Spleen (tissue), 11 donors: ENCODE measurements around the gene CHAD. TPM values are rescaled to one million over a fixed set of nuclear protein-coding genes. Genes with fewer than 3 reads are reported as not detected.

Source experiments
- DNase-seq: peaks from one replicate; pipeline ENCODE4 v3.0.0-alpha.2; 2020
- H3K27ac ChIP-seq, 8 donors: fragments of 200-600 bp; sonication (generic) in 7 of 8; 1 replicate in 4 of 8; 2 replicates in 4 of 8; pipeline versions ENCODE4 v1.5.0 to v1.8.0; 2016 to 2021; ENCODE audit warnings: inconsistent platforms in 4 of 8, mild to moderate bottlenecking in 4 of 8, moderate library complexity in 1 of 8
- H3K27me3 ChIP-seq, 7 donors: fragments of 200-600 bp; sonication (generic) in 6 of 7; replicated peaks in 1 of 7; 1 replicate in 4 of 7; 2 replicates in 3 of 7; pipeline versions ENCODE4 v1.5.0 to v1.8.0; 2016 to 2021; ENCODE audit warnings: inconsistent platforms in 3 of 7, mild to moderate bottlenecking in 1 of 7
- H3K36me3 ChIP-seq, 6 donors: fragments of 200-600 bp; sonication (generic) in 5 of 6; 1 replicate in 4 of 6; 2 replicates in 2 of 6; pipeline versions ENCODE4 v1.5.0 to v1.8.0; 2016 to 2021; ENCODE audit warnings: inconsistent platforms in 2 of 6
- H3K4me1 ChIP-seq, 6 donors: fragments of 200-600 bp; sonication (generic) in 5 of 6; 1 replicate in 3 of 6; 2 replicates in 3 of 6; pipeline versions ENCODE4 v1.5.0 to v1.8.0; 2016 to 2021; ENCODE audit warnings: inconsistent platforms in 3 of 6
- H3K4me3 ChIP-seq, 8 donors: fragments of 200-600 bp; sonication (generic) in 7 of 8; 1 replicate in 4 of 8; 2 replicates in 4 of 8; pipeline versions ENCODE4 v1.5.0 to v1.8.0; 2016 to 2021; ENCODE audit warnings: inconsistent platforms in 4 of 8, mild to moderate bottlenecking in 4 of 8, moderate library complexity in 2 of 8
- H3K9me3 ChIP-seq, 8 donors: fragments of 200-600 bp; sonication (generic) in 7 of 8; 1 replicate in 4 of 8; 2 replicates in 4 of 8; pipeline versions ENCODE4 v1.5.0 to v1.8.0; 2016 to 2021; ENCODE audit warnings: inconsistent platforms in 4 of 8
- CTCF ChIP-seq, 11 experiments: fragments of 200-600 bp in 7 of 11; fragments of 450-650 bp in 4 of 11; sonication (generic) in 4 of 11; IDR thresholded peaks in 8 of 11; conservative IDR thresholded peaks in 3 of 11; 1 replicate in 7 of 11; 2 replicates in 4 of 11; pipeline versions ENCODE4 v1.4.0 to v1.8.0; 2016 to 2021; ENCODE audit warnings: antibody characterized with exemption in 11 of 11, inconsistent platforms in 4 of 11, mild to moderate bottlenecking in 1 of 11
- POLR2A ChIP-seq, 3 donors: fragments of 450-650 bp; IDR thresholded peaks; one replicate each; pipeline ENCODE4 v1.5.1; 2017; ENCODE audit warnings: antibody characterized with exemption in 3 of 3, mild to moderate bottlenecking in 1 of 3
- POLR2AphosphoS5 ChIP-seq, 3 donors: sonication (generic); formaldehyde crosslinking; IDR thresholded peaks; one replicate each; pipeline ENCODE4 v1.5.1; 2017; ENCODE audit warnings: antibody characterized with exemption in 3 of 3
- WGBS, 5 donors: extraction: QIAGEN DNeasy Blood & Tissue Kit in 3 of 5; methylation state at CpG; one replicate each; pipeline versions ENCODE4 v1.1.5 to v1.1.7; 2013 to 2018; 5-methylcytosine and 5-hydroxymethylcytosine counted together
- intact Hi-C: fragments of 100-400 bp; cut with DNase I; formaldehyde crosslinking; loops from one replicate; pipeline ENCODE4 v1.15.0; 2023; ENCODE audit warnings: low total_unique reads
- polyA plus RNA-seq, 3 donors: library from polyadenylated mRNA; stranded (reverse); fragments of 200-250 nt; gene quantifications; one replicate each; pipeline ENCODE4 v1.2.1, GENCODE V29; 2013
- total RNA-seq, 7 donors: library from RNA; depleted of rRNA in 3 of 7; stranded (reverse); fragments of >200 nt in 3 of 7; fragmentation: NEBNext Ultra II Directional in 4 of 7; extraction: Animal tissue kit (Norgen Biotek cat#: 25700) in 4 of 7; gene quantifications; one replicate each; pipeline versions ENCODE4 v1.1.0 to v1.2.1, GENCODE V29; 2016 to 2021
- donor health status: healthy with polysubstance abuse.
- donor health status: DM: no; HTN: no; CAD: no; lungs with moderate emphysema.
- donor health status: DM: no; HTN: no; CAD: no.
- donor health status: Bipolar disorder and iron deficiency.
- donor health status: healthy.
- donor health status: DM: no; HTN: no; CAD: no.
- donor health status: DM: yes; HTN: yes; CAD: no.

Gene CHAD
- total and polyA plus RNA-seq, 10 donors = 0.39 TPM; not detected in 9

- TF ChIP-seq CTCF (IDR thresholded peaks at IDR 0.05 in 8 of 11, conservative IDR thresholded peaks at IDR 0.05 in 3 of 11) (no peak), POLR2AphosphoS5 (IDR thresholded peaks at IDR 0.05) (no peak), POLR2A (IDR thresholded peaks at IDR 0.05) (no peak)
- Histone ChIP-seq H3K9me3 (no peaks in the 10 kb centered on the region), H3K4me1 (peaks cover 23 to 80% (median 57%) of the 10 kb centered on the region in 6 donors), H3K4me3 (peak overlapping the region; percentile 56 to 94 (median 75)), H3K36me3 (no peaks in the 10 kb centered on the region), H3K27me3 (no peaks in the 10 kb centered on the region), H3K27ac (peak overlapping the region; percentile 19 to 89 (median 84))
- WGBS, 5 donors = 74 to 82% (median 77%) methylated on average over 5 to 8 of the region's 8 CpGs
- DNase-seq = no peak
- intact Hi-C loops = no loop called here
These were observed 43.5 kb downstream of the CHAD start for GRCh38 chr17:50424996-50425681.

GRCh38 chr17:50424246-50424995 is 44.3 kb downstream of the CHAD start:
- no peak overlapping the region for H3K4me3 ChIP-seq
- intact Hi-C loops = no loop called here
- TF ChIP-seq POLR2A (IDR thresholded peaks at IDR 0.05) (no peak), POLR2AphosphoS5 (IDR thresholded peaks at IDR 0.05) (no peak), CTCF (IDR thresholded peaks at IDR 0.05 in 8 of 11, conservative IDR thresholded peaks at IDR 0.05 in 3 of 11) (no peak)
- H3K27me3 ChIP-seq = no peaks in the 10 kb centered on the region
- no peak for DNase-seq
- no peaks in the 10 kb centered on the region for H3K36me3 ChIP-seq
- H3K27ac ChIP-seq = peak overlapping the region in 5 of 8 donors; percentile 80 to 89 (median 87)
- WGBS, 5 donors = 71 to 82% (median 73%) methylated on average over 9 of the region's 9 CpGs
- H3K4me1 ChIP-seq = peaks cover 23 to 82% (median 57%) of the 10 kb centered on the region in 6 donors
- peaks cover 0 to under 1% (median 0%) of the 10 kb centered on the region in 8 donors for H3K9me3 ChIP-seq

- no peak overlapping the region for H3K4me3 ChIP-seq
- no peaks in the 10 kb centered on the region for H3K27me3 ChIP-seq
- intact Hi-C loops = no loop called here
- peaks cover 0 to 8% (median 0%) of the 10 kb centered on the region in 8 donors for H3K9me3 ChIP-seq
- no peaks in the 10 kb centered on the region for H3K36me3 ChIP-seq
- H3K27ac ChIP-seq = peak overlapping the region in 2 of 8 donors; percentile 87 to 89
- no peak for DNase-seq
- H3K4me1 ChIP-seq = peaks cover 23 to 78% (median 57%) of the 10 kb centered on the region in 6 donors
- no peak for TF ChIP-seq POLR2AphosphoS5 (IDR thresholded peaks at IDR 0.05)
- no peak for TF ChIP-seq POLR2A (IDR thresholded peaks at IDR 0.05)
- TF ChIP-seq CTCF (IDR thresholded peaks at IDR 0.05 in 8 of 11, conservative IDR thresholded peaks at IDR 0.05 in 3 of 11) = no peak
- 53 to 76% (median 59%) methylated on average over 6 of the region's 6 CpGs for WGBS, 5 donors
These were observed 45.0 kb downstream of the CHAD start for GRCh38 chr17:50423553-50424159.
